NCI-H2081 (cell line): ENCODE data around the gene RAPGEF2.
"Not testable (repeated sequence)": the region's sequence is repeated elsewhere in the genome, so short reads cannot be mapped to it uniquely, and the experiment has no call there.

Experiments used
- DNase-seq, 2 experiments: peaks; one replicate each; lab custom pipeline; 2025; lab: John Stamatoyannopoulos, UW

Gene RAPGEF2

DNA sequence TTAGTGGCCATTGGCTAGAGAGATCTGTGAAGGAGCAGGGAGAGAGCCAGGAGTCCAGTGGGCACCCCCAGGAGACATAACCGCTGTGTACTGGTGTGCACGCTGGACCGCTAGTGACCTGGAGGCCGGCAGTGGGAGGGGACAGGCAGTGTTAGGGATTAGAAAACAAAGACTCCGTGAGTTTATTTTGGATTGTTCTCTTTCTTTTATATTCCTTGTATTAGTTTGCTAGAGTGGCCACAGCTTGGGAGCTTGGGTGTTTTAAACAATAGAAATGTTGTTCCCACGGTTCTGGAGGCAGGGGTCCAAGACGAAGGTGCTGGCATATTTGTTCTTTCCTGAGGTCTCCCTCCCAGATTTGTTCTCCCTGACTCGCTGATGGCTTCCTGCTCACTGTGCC is 266.4 kb downstream of the RAPGEF2 start:
- DNase-seq: no peak

DNA sequence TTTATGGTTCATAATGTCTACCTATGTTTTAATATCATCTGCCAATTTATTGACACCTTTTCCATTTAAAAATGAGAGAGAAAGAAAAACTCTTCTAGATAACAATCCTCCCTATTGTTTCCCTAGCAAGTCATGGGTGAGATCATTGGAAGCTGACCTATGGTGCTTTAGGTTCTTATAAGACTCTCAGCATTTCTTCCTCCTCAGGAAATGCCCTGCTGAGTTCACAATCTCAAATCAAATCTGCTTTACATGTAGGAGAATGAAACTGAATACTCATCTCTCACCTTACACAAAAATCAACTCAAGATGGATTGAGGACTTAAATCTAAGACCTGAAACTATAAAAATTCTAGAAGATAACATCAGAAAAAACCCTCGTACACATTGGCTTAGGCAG is 267.4 kb downstream of the RAPGEF2 start:
- no peak for DNase-seq

- DNase-seq: no peak
Measured at GRCh38 chr4:159374749-159375530, 272.1 kb downstream of the RAPGEF2 start.

GRCh38 chr4:159376289-159376688 is 273.4 kb downstream of the RAPGEF2 start:
- DNase-seq: no peak

GRCh38 chr4:159378056-159378616 is 275.3 kb downstream of the RAPGEF2 start:
- no peak for DNase-seq

- not testable (repeated sequence) for DNase-seq
Measured at GRCh38 chr4:159379064-159379463, 276.2 kb downstream of the RAPGEF2 start.

DNA sequence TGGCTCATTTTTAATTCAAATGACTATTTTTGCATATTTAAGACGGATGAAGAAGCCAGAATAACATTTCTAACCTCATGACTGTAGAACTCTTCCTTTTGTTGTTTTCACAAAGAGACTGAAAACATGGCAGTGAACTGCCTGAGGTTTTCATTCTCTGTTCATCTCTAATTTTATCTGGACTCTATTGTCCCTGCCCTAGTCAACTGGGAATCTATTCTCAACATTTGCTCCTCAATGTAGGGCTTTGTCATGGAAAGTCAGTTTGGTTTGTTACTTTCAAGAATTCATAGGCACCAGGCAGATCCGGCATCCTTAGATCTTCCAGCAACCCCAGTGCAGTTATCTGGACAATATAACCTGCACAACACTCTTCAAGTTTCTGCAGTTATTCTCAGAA is 277.0 kb downstream of the RAPGEF2 start:
- DNase-seq: no peak

GRCh38 chr4:159382856-159383561 is 280.1 kb downstream of the RAPGEF2 start:
- no peak for DNase-seq

DNA sequence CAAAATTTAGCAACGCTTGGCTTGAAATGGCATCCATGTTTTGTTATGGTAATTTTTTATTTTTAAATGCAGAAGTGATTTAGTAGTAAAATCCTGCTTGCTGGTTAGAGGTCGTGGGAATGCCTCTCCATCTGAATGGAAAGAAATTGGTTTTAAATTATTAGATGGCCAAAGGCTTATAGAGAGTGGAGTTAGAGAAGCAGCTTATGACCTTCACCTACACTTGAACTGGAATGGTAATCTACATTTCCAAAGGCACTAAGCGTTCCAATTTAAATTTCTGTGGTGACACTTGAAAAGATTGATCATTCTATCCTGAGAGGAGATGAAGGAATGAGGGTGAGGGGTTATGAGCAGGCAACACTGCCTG is 280.7 kb downstream of the RAPGEF2 start:
- DNase-seq: no peak

DNA sequence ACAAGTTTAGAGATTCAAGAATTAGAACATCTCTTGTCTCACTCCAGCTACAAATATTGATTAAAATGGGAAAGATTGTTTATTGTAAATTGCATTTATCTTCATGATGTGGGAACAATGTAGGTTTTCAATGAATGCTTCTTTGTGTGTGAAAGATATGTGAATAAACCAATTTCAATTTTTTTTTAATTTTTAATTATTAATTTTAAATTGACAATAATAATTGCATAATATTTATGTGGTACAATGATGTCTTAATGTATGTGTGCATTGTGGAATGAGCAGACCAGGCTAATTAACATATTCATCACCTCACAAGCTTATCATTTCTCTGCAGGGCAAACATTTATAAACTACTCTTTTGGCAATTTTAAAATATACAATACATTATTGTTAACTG is 281.1 kb downstream of the RAPGEF2 start:
- DNase-seq: no peak

GRCh38 chr4:159384632-159385031 is 281.8 kb downstream of the RAPGEF2 start:
- no peak for DNase-seq

DNA sequence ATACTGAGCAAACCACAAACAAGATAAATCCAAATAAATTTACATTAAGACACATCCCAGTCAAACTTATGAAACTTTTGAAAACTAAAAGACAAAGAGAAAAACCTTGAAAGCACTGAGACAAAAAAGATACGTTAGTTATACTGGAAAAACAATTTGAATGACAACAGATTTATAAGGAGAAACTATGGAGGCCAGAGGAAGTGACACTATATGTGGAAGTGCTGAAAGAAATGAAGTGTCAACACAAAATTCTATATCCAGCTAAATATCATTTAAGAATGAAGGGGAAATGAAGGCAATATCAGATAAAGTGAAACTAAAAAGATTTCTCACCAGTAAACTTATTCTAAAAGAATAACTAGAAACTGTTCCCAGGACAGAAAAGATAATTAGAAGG is 283.7 kb downstream of the RAPGEF2 start:
- DNase-seq: no peak

GRCh38 chr4:159389756-159390155 is 286.9 kb downstream of the RAPGEF2 start:
- DNase-seq: no peak

GRCh38 chr4:159390648-159391047 is 287.8 kb downstream of the RAPGEF2 start:
- DNase-seq: no peak

DNA sequence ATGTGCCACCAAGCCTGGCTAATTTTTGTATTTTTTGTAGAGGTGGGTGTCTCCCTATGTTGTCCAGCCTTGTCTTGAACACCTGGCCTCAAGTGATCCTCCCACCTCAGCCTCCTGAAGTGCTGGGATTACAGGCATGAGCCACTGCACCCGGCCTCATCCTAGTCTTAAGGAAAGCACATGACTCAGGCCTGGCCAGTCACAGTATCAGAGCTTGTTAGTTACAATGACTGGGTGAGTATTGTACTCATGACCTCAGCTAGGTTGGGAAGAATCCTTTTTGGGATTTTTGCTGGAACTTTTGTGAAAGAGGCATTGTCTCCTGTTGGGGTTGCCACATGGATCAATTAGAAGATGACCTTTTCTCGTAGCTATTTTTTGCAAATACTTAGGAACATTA is 292.8 kb downstream of the RAPGEF2 start:
- DNase-seq: no peak

DNA sequence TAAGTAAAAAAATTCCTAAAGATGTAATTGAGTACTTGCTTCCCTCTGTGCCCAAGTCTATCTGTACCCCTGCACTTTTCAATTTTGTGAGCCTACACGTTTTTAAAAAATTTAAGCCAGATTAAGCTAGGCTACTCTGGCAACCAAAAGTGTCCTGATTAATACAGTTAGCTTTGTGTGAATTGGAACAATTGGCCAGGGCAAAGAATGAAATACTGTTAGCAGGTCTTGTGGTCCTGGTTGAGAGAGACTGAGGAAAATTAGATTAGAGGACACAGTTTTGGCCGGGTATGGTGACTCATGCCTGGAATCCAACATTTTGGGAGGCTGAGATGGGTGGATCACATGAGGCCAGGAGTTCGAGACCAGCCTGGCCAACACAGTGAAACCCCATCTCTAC is 293.3 kb downstream of the RAPGEF2 start:
- no peak for DNase-seq

DNA sequence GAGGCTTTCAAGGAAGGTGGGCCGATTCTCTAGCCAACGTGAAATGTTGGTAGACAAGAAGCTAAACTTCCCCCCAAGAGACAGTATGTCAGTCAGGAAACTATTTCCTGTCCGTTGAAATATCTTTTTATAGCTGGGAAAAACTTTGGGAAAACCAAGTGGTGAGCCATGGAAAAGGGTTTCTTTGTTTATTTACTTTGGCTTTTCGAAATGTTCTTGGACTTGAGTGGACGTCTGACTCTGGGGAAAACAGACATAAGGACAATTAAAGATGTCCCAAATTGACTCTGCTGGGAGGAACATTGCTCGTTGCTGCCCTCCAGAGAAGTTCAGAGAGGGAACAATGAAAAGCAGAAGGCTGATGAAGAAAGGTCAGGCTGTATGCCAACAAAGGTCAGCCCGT is 295.4 kb downstream of the RAPGEF2 start:
- no peak for DNase-seq

DNA sequence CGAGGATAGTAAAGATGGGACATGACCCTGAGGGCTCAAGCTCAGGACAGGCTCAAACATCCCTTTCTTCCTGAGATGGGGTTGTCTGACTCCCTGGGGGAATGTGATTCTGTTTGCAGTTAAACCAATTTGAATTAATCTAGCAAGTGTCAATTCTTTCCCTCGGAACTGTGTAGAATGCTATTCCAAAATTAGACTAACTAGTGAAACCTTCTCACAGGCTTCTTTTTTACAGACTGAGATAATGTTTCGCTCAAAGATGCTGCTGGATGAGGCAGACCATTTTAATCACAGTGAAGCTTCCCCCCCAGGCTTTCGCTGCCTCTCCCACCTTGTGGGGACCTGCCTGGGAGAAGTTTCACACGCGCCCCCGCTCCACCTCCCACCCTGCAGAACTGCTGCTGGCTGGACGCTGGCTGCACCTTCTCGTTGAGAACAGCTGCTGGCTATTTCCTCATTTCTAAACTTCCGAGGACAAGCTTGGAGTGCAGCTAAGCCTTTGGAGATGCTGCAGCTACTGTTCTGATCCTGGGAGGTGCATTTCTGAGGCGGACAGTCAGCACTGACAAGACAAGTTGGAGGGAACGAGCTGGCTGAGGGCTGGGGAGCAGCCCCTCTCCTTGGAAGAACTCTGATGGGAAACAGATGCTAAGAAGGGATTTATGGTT is 297.8 kb downstream of the RAPGEF2 start:
- DNase-seq: no peak

DNA sequence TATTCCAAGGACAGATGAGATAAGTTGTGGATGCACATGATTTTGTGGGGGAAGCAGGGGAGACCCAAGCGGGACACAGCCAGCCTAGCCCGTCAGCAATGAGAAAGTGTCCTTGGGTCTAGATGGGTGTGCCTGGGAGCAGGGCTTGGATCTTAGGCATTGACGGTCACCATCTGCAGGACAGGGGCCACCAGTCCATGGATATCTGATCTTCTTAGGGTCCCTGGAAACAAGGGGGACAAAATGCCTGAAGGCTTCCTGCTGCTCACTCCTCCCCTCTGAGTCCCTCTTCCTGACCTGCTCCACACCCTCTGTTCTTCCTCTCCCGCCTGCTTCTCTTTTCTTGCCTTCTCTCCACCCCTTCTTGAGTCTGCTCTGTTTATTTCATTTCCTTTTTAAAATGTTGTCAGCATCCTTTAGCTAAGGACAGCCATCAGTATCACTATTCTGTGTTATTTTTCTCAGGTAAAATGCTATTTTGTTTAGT is 298.4 kb downstream of the RAPGEF2 start:
- no peak for DNase-seq

- no peak for DNase-seq
Measured at GRCh38 chr4:159401791-159402380, 299.0 kb downstream of the RAPGEF2 start.
